K562 (cell line): ENCODE data around the gene UPK3A. TPM values are rescaled to one million over a fixed set of nuclear protein-coding genes. Genes with fewer than 3 reads are reported as not detected.
A peak's percentile ranks its signal among the peaks of the same experiment; 100 is the strongest.

Experiments
- ATAC-seq: fragments of 200-7000 bp; cut with Tn5 transposase; 3 replicates; pipeline ENCODE4 v1.9.1; 2020; ENCODE audit warnings: moderate library complexity
- BruUV-seq: library from RNA; stranded (reverse); fragments of 400-500 nt; replicated peaks from 2 replicates; lab custom pipeline; 2021; lab: Mats Ljungman, UMichigan
- CTCF ChIA-PET: fragments of 300-600 bp; formaldehyde crosslinking; extraction: SDS; loops from one replicate; lab custom pipeline; 2021; ENCODE audit warnings: low intra/inter-chr PET ratio; lab: Yijun Ruan, JAX
- POLR2A ChIA-PET: fragments of 300-600, 350-650 bp; sonication (Branson Sonifier 250); formaldehyde crosslinking; extraction: SDS; loops from one replicate; lab custom pipeline; 2021; ENCODE audit warnings: antibody characterized with exemption, inconsistent platforms; lab: Yijun Ruan, JAX
- DNase-seq, 4 experiments: peaks; one replicate each; pipeline versions ENCODE4 v3.0.0 to v3.0.0-alpha.2; 2011 to 2018; ENCODE audit warnings: low spot score in 3 of 4, mixed read lengths in 3 of 4; ENCODE audit errors: extremely low read depth in 1 of 4
- FAIRE-seq: peaks from 2 replicates; lab custom pipeline; 2011; peaks lifted over from hg19 to GRCh38; lab: Jason Lieb, UNC
- H2AFZ ChIP-seq: 2 replicates; pipeline ENCODE4 v1.6.0; 2011; ENCODE audit warnings: low read depth, low read length, control low read depth, inconsistent platforms
- H3K27ac ChIP-seq: fragments of 200-600 bp; 3 replicates; pipeline ENCODE4 v1.8.0; 2011; ENCODE audit warnings: low read depth, mild to moderate bottlenecking, control low read depth, inconsistent platforms, low read length, moderate library complexity, mixed read lengths; ENCODE audit errors: extremely low read depth
- H3K27me3 ChIP-seq, 2 experiments: fragments of 300-600 bp in 1 of 2; 2 replicates in 1 of 2; 3 replicates in 1 of 2; pipeline versions ENCODE4 v1.6.0 to v1.8.0; 2011; ENCODE audit warnings: inconsistent platforms in 2 of 2, low read length in 2 of 2, mild to moderate bottlenecking in 1 of 2, mixed read lengths in 1 of 2, moderate library complexity in 1 of 2; ENCODE audit not compliant: control insufficient read depth in 2 of 2, insufficient read depth in 2 of 2
- H3K36me3 ChIP-seq: fragments of 300-600 bp; 3 replicates; pipeline ENCODE4 v1.8.0; 2011; ENCODE audit warnings: mild to moderate bottlenecking, low read length, inconsistent platforms; ENCODE audit not compliant: control insufficient read depth, insufficient read depth
- H3K4me1 ChIP-seq, 2 experiments: fragments of 200-600 bp in 1 of 2; replicated peaks in 1 of 2; 2 replicates in 1 of 2; 3 replicates in 1 of 2; pipeline versions ENCODE4 v1.5.1 to v1.8.0; 2011; ENCODE audit warnings: inconsistent platforms in 2 of 2, low read length in 2 of 2, mild to moderate bottlenecking in 1 of 2, mixed read lengths in 1 of 2, moderate library complexity in 1 of 2; ENCODE audit not compliant: control insufficient read depth in 2 of 2, insufficient read depth in 2 of 2
- H3K4me2 ChIP-seq: 2 replicates; pipeline ENCODE4 v1.6.1; 2011; ENCODE audit warnings: low read length, control low read depth, inconsistent platforms, mixed read lengths; ENCODE audit not compliant: insufficient read depth
- H3K4me3 ChIP-seq: fragments of 200-600 bp; sonication (generic), shearing (Covaris generic); 2 replicates; pipeline ENCODE4 v1.5.1; 2016; ENCODE audit warnings: control low read depth, inconsistent platforms
- H3K79me2 ChIP-seq: fragments of 200-600 bp; 3 replicates; pipeline ENCODE4 v1.8.0; 2011; ENCODE audit warnings: low read length, inconsistent platforms; ENCODE audit not compliant: control insufficient read depth, insufficient read depth
- H3K9ac ChIP-seq, 2 experiments: 2 replicates each; pipeline versions ENCODE4 v1.6.0 to v1.6.1; 2011; ENCODE audit warnings: low read depth in 2 of 2, low read length in 2 of 2, control low read depth in 1 of 2, inconsistent platforms in 1 of 2, mild to moderate bottlenecking in 1 of 2, mixed read lengths in 1 of 2; ENCODE audit not compliant: insufficient read depth in 1 of 2
- H3K9me1 ChIP-seq: one replicate; pipeline ENCODE4 v1.6.0; 2011; ENCODE audit warnings: inconsistent platforms, mild to moderate bottlenecking, low read length, moderate library complexity; ENCODE audit not compliant: control insufficient read depth, insufficient read depth
- H3K9me3 ChIP-seq: replicated peaks from 2 replicates; pipeline ENCODE4 v1.5.1; 2011; ENCODE audit warnings: low read depth, low read length, inconsistent platforms; ENCODE audit not compliant: control insufficient read depth, insufficient read depth
- H4K20me1 ChIP-seq: replicated peaks from 2 replicates; pipeline ENCODE4 v1.6.1; 2011; ENCODE audit warnings: low read length, inconsistent platforms, mixed read lengths; ENCODE audit not compliant: control insufficient read depth, insufficient read depth
- NBN ChIP-seq: fragments of 450-650 bp; IDR thresholded peaks from 2 replicates; pipeline ENCODE4 v1.6.1; 2016; ENCODE audit warnings: low read depth, mild to moderate bottlenecking
- NRF1 ChIP-seq, 2 experiments: fragments of 450-650 bp; IDR thresholded peaks in 1 of 2; conservative IDR thresholded peaks in 1 of 2; 2 replicates each; pipeline ENCODE4 v1.6.1; 2014; ENCODE audit warnings: mild to moderate bottlenecking in 2 of 2
- SPI1 ChIP-seq: IDR thresholded peaks from 2 replicates; pipeline ENCODE4 v1.6.1; 2011; ENCODE audit warnings: low read depth, low read length, control low read depth, borderline replicate concordance
- ZNF780A ChIP-seq: fragments of 250-450 bp; sonication (Bioruptor Pico); IDR thresholded peaks from 2 replicates; pipeline ENCODE4 v1.5.0; 2021; ENCODE audit warnings: mild to moderate bottlenecking
- WGBS: fragments of 100-300 bp; shearing (Covaris generic); methylation state at CpG from one replicate; pipeline ENCODE4 v1.1.6; 2016; ENCODE audit warnings: low coverage, mixed read lengths; ENCODE audit not compliant: insufficient coverage; ENCODE audit errors: missing lambda C conversion rate; 5-methylcytosine and 5-hydroxymethylcytosine counted together
- in situ Hi-C: fragments of 300-500 bp; cut with MboI; formaldehyde crosslinking; loops from 4 replicates; pipeline ENCODE4 v1.15.0; 2018; ENCODE audit warnings: inconsistent platforms, mixed read lengths
- intact Hi-C: fragments of 100-400 bp; cut with micrococcal nuclease; formaldehyde crosslinking; loops from 2 replicates; pipeline ENCODE4 v1.14.2; 2022
- polyA plus RNA-seq, 8 experiments: library from polyadenylated mRNA; depleted of rRNA in 4 of 8; stranded (reverse) in 5 of 8; unstranded in 3 of 8; fragments of >200 nt; fragmentation: Nextera tagmentation in 2 of 8; fragmentation: Illumina TruSeq in 1 of 8; extraction: Ambion mirVana in 2 of 8; extraction: Trizol in 1 of 8; gene quantifications; 2 replicates each; pipeline versions ENCODE4 v1.2.1 to v1.2.3, GENCODE V29; 2011 to 2014; ENCODE audit warnings: inconsistent platforms in 1 of 8, missing spikeins in 1 of 8
- total RNA-seq, 7 experiments: library from RNA; depleted of rRNA in 6 of 7; stranded (reverse); fragments of >200 nt in 6 of 7; fragmentation: Illumina TruSeq in 2 of 7; extraction: Trizol in 2 of 7; gene quantifications; 2 replicates each; pipeline versions ENCODE4 v1.2.1 to v1.2.3, GENCODE V29; 2011 to 2021; ENCODE audit warnings: low replicate concordance in 1 of 7

UPK3A gene
- total and polyA plus RNA-seq, 9 of the 15 experiments (the other 6 are each of a cell fraction or from before 2014, with no cell fraction given): not detected

GRCh38 chr22:45306139-45306538, 21.4 kb downstream of the UPK3A start:
- no peak for TF ChIP-seq NBN
- no peak for TF ChIP-seq NRF1 (conservative IDR thresholded peaks at IDR 0.05 in 1 of 2, IDR thresholded peaks at IDR 0.05 in 1 of 2)
- Histone ChIP-seq H3K4me2 (no peak overlapping the region), H3K36me3 (no peaks in the 10 kb centered on the region), H3K9me1 (no peaks in the 10 kb centered on the region), H3K9ac (no peak overlapping the region), H2AFZ (peak overlapping the region; percentile 58; the same call in 1 of the 2 replicates), H3K9me3 (no peaks in the 10 kb centered on the region), H3K27ac (no peak overlapping the region), H3K27me3 (no peaks in the 10 kb centered on the region), H4K20me1 (no peaks in the 10 kb centered on the region), H3K4me1 (peaks cover 9 to 21% of the 10 kb centered on the region in 2 experiments; a peak in 4 of 5 replicates), H3K79me2 (peaks cover 13% of the 10 kb centered on the region), H3K4me3 (no peak overlapping the region)
- intact Hi-C loops (no loop called here), in situ Hi-C loops (no loop called here)
- 73% methylated on average over 6 of the region's 9 CpGs for whole genome bisulfite sequencing
- FAIRE-seq: no peak
- ChIA-PET POLR2A (interaction anchor here (0.7 to 1.0 kb wide), 2 partner anchors 11 to 40 kb away, joined by 3 to 4 read pairs; no protein-coding TSS in a partner anchor), CTCF (no interaction called here)
- no peak for ATAC-seq
- BruUV-seq: no TSS peak
- DNase-seq: no peak

GRCh38 chr22:45308391-45308956, 23.7 kb downstream of the UPK3A start:
- peaks cover 26 to 35% of the 10 kb centered on the region in 2 experiments; a peak in 4 of 5 replicates for H3K4me1 ChIP-seq
- intact Hi-C loops: no loop called here
- H3K4me2 ChIP-seq: peak overlapping the region; percentile 75; the same call in 1 of the 2 replicates
- peaks cover 36% of the 10 kb centered on the region for H3K79me2 ChIP-seq
- H3K27me3 ChIP-seq: no peaks in the 10 kb centered on the region
- ChIA-PET CTCF (no interaction called here), POLR2A (interaction anchor here (1.6 kb wide), 1 partner anchor 12 kb away, joined by 3 read pairs; no protein-coding TSS in a partner anchor)
- TF ChIP-seq ZNF780A (CRISPR knock-in tag): no peak
- peak; percentile 87 for TF ChIP-seq SPI1
- peaks cover 11% of the 10 kb centered on the region; the same call in 2 of the 3 replicates for H3K36me3 ChIP-seq
- no TSS peak for BruUV-seq
- no peak overlapping the region; a peak in 1 of 4 replicates for H3K9ac ChIP-seq
- peak overlapping the region; percentile 95 for H2AFZ ChIP-seq
- no peaks in the 10 kb centered on the region for H3K9me1 ChIP-seq
- no peaks in the 10 kb centered on the region for H4K20me1 ChIP-seq
- DNase-seq (no peak), FAIRE-seq (no peak), ATAC-seq (no peak)
- peak overlapping the region; percentile 72; the same call in 2 of the 3 replicates for H3K27ac ChIP-seq
- 64% methylated on average over 6 of the region's 6 CpGs for WGBS
- no peaks in the 10 kb centered on the region for H3K9me3 ChIP-seq
- no peak overlapping the region for H3K4me3 ChIP-seq
- in situ Hi-C loops: no loop called here
